NCI-H2196 treated with DMSO at 0.1 percent for 48 hours (cell line): Measurements from ENCODE around the gene DIDO1.
"Not testable (repeated sequence)": the region's sequence is repeated elsewhere in the genome, so short reads cannot be mapped to it uniquely, and the experiment has no call there.

Experiments used
- DNase-seq: peaks from one replicate; lab custom pipeline; 2025; ENCODE audit not compliant: unreplicated experiment; lab: John Stamatoyannopoulos, UW

DIDO1 gene

GRCh38 chr20:62858058-62858830 is 68.1 kb downstream of the DIDO1 start:
- no peak for DNase-seq

- no peak for DNase-seq
Observed at GRCh38 chr20:62856931-62857619, 69.2 kb downstream of the DIDO1 start.

GRCh38 chr20:62855120-62855519 is 71.2 kb downstream of the DIDO1 start:
- no peak for DNase-seq

- DNase-seq = no peak
Observed at GRCh38 chr20:62854121-62854520, 72.2 kb downstream of the DIDO1 start.

- DNase-seq = not testable (repeated sequence)
Observed at GRCh38 chr20:62853304-62853703, 73.0 kb downstream of the DIDO1 start.

- DNase-seq = no peak
Observed at GRCh38 chr20:62852841-62853240, 73.5 kb downstream of the DIDO1 start.

GRCh38 chr20:62852196-62852595 is 74.1 kb downstream of the DIDO1 start:
- no peak for DNase-seq

GRCh38 chr20:62850333-62850974 is 75.9 kb downstream of the DIDO1 start:
- DNase-seq = no peak

GRCh38 chr20:62849431-62849830 is 76.9 kb downstream of the DIDO1 start:
- no peak for DNase-seq

- not testable (repeated sequence) for DNase-seq
Observed at GRCh38 chr20:62848917-62849316, 77.4 kb downstream of the DIDO1 start.

- DNase-seq = no peak
Observed at GRCh38 chr20:62846166-62846890, 80.0 kb downstream of the DIDO1 start.

GRCh38 chr20:62845416-62846160 is 80.7 kb downstream of the DIDO1 start:
- no peak for DNase-seq

- DNase-seq = no peak
Observed at GRCh38 chr20:62844182-62844581, 82.1 kb downstream of the DIDO1 start.

GRCh38 chr20:62843656-62844055 is 82.6 kb downstream of the DIDO1 start:
- DNase-seq = no peak

- no peak for DNase-seq
Observed at GRCh38 chr20:62841705-62842212, 84.5 kb downstream of the DIDO1 start.

- no peak for DNase-seq
Observed at GRCh38 chr20:62840244-62841197, 85.8 kb downstream of the DIDO1 start.

- no peak for DNase-seq
Observed at GRCh38 chr20:62839816-62840215, 86.5 kb downstream of the DIDO1 start.

- no peak for DNase-seq
Observed at GRCh38 chr20:62839261-62839660, 87.0 kb downstream of the DIDO1 start.

GRCh38 chr20:62838128-62838891 is 88.0 kb downstream of the DIDO1 start:
- no peak for DNase-seq
